K562 (cell line): ENCODE data around the gene CEP41. TPM values are rescaled to one million over a fixed set of nuclear protein-coding genes. Genes with fewer than 3 reads are reported as not detected.

ENCODE experiments used
- BHLHE40 ChIP-seq: IDR thresholded peaks from 2 replicates; pipeline ENCODE4 v1.6.1; 2011; ENCODE audit warnings: low read length, improper control_type of control experiment
- CHD4 ChIP-seq: fragments of 200-600 bp; sonication (generic); IDR thresholded peaks from 3 replicates; pipeline ENCODE4 v1.6.1; 2012; ENCODE audit warnings: low read depth, mild to moderate bottlenecking, mixed read lengths, low read length, inconsistent platforms; ENCODE audit not compliant: insufficient read depth, insufficient replicate concordance, poor library complexity, severe bottlenecking
- CTBP1 ChIP-seq: fragments of 450-650 bp; IDR thresholded peaks from 2 replicates; pipeline ENCODE4 v1.6.1; 2016; ENCODE audit warnings: borderline replicate concordance
- DNMT1 ChIP-seq: fragments of 450-650 bp; IDR thresholded peaks from 2 replicates; pipeline ENCODE4 v1.6.1; 2016; ENCODE audit warnings: antibody characterized with exemption, mild to moderate bottlenecking
- DPF2 ChIP-seq: fragments of 450-650 bp; IDR thresholded peaks from 2 replicates; pipeline ENCODE4 v1.6.1; 2016
- LCOR ChIP-seq: sonication (generic); formaldehyde crosslinking; IDR thresholded peaks from 2 replicates; pipeline ENCODE4 v1.8.0; 2022; ENCODE audit warnings: mild to moderate bottlenecking, missing genetic modification reagents
- NFIC ChIP-seq: fragments of 450-650 bp; IDR thresholded peaks from 2 replicates; pipeline ENCODE4 v1.6.1; 2017; ENCODE audit warnings: mild to moderate bottlenecking, inconsistent platforms
- PKNOX1 ChIP-seq: fragments of 450-650 bp; IDR thresholded peaks from 2 replicates; pipeline ENCODE4 v1.6.1; 2016
- POLR3A ChIP-seq: IDR thresholded peaks from 2 replicates; pipeline ENCODE4 v1.6.1; 2011; ENCODE audit warnings: borderline replicate concordance, mild to moderate bottlenecking, moderate library complexity; ENCODE audit not compliant: insufficient read length, insufficient read depth; ENCODE audit errors: extremely low read depth
- TEAD4 ChIP-seq, 2 experiments: sonication (generic) in 1 of 2; formaldehyde crosslinking in 1 of 2; IDR thresholded peaks; 2 replicates each; pipeline versions ENCODE4 v1.6.1 to v1.8.0; 2012 to 2022; ENCODE audit warnings: borderline replicate concordance in 1 of 2, inconsistent platforms in 1 of 2, low read length in 1 of 2, mild to moderate bottlenecking in 1 of 2, missing genetic modification reagents in 1 of 2
- U2AF2 ChIP-seq: fragments of 200-400 bp; formaldehyde crosslinking; optimal IDR thresholded peaks from 2 replicates; pipeline ENCODE3; 2017; ENCODE audit warnings: low read depth, mild to moderate bottlenecking, low read length
- XRCC3 ChIP-seq: fragments of 450-650 bp; IDR thresholded peaks from 2 replicates; pipeline ENCODE4 v1.6.1; 2017; ENCODE audit warnings: mild to moderate bottlenecking, moderate library complexity
- ZNF133 ChIP-seq: fragments of 250-450 bp; sonication (Bioruptor Pico); IDR thresholded peaks from 2 replicates; pipeline ENCODE4 v1.4.0; 2020; ENCODE audit warnings: mild to moderate bottlenecking
- ZNF224 ChIP-seq: sonication (generic); formaldehyde crosslinking; IDR thresholded peaks from 2 replicates; pipeline ENCODE4 v1.8.0; 2022; ENCODE audit warnings: mild to moderate bottlenecking, missing genetic modification reagents
- ZNF444 ChIP-seq: fragments of 250-450 bp; sonication (Bioruptor Pico); IDR thresholded peaks from 2 replicates; pipeline ENCODE4 v1.4.0; 2020; ENCODE audit warnings: mild to moderate bottlenecking, moderate library complexity
- ZNF507 ChIP-seq: conservative IDR thresholded peaks from 2 replicates; pipeline ENCODE4 v1.6.1; 2017; ENCODE audit warnings: missing genetic modification characterization, missing compliant biosample characterization
- ZNF609 ChIP-seq: sonication (generic); formaldehyde crosslinking; IDR thresholded peaks from 2 replicates; pipeline ENCODE4 v1.8.1; 2023; ENCODE audit warnings: missing genetic modification reagents, mild to moderate bottlenecking, borderline replicate concordance
- polyA plus RNA-seq, 8 experiments: library from polyadenylated mRNA; depleted of rRNA in 4 of 8; stranded (reverse) in 5 of 8; unstranded in 3 of 8; fragments of >200 nt; fragmentation: Nextera tagmentation in 2 of 8; fragmentation: Illumina TruSeq in 1 of 8; extraction: Ambion mirVana in 2 of 8; extraction: Trizol in 1 of 8; gene quantifications; 2 replicates each; pipeline versions ENCODE4 v1.2.1 to v1.2.3, GENCODE V29; 2011 to 2014; ENCODE audit warnings: inconsistent platforms in 1 of 8, missing spikeins in 1 of 8
- total RNA-seq, 7 experiments: library from RNA; depleted of rRNA in 6 of 7; stranded (reverse); fragments of >200 nt in 6 of 7; fragmentation: Illumina TruSeq in 2 of 7; extraction: Trizol in 2 of 7; gene quantifications; 2 replicates each; pipeline versions ENCODE4 v1.2.1 to v1.2.3, GENCODE V29; 2011 to 2021; ENCODE audit warnings: low replicate concordance in 1 of 7

CEP41 gene
- total and polyA plus RNA-seq, 9 of the 15 experiments (the other 6 are each of a cell fraction or from before 2014, with no cell fraction given) = 1.5 to 15.5 (median 6.4) TPM

- TF ChIP-seq CHD4 (no peak), CTBP1 (peak; percentile 30; the same call in 1 of the 2 replicates), ZNF507 (no peak), XRCC3 (no peak), LCOR (CRISPR knock-in tag) (no peak), POLR3A (no peak), ZNF609 (CRISPR knock-in tag) (no peak), TEAD4 (IDR thresholded peaks at IDR 0.05; ENCODE audit: low read length) (no peak), TEAD4 (CRISPR knock-in tag; IDR thresholded peaks at IDR 0.05; ENCODE audit: borderline replicate concordance) (no peak), ZNF444 (CRISPR knock-in tag) (no peak), NFIC (no peak), DNMT1 (no peak), PKNOX1 (no peak), ZNF224 (CRISPR knock-in tag) (no peak), ZNF133 (no peak), U2AF2 (no peak), BHLHE40 (0 out of 2 replicates have a peak, but pooled peaks have one; percentile 8), DPF2 (no peak)
These were observed 59.1 kb downstream of the CEP41 start (continued) for GRCh38 chr7:130381468-130382312.
